Measurements from ENCODE around the gene TCERG1L.

Gene TCERG1L

DNA sequence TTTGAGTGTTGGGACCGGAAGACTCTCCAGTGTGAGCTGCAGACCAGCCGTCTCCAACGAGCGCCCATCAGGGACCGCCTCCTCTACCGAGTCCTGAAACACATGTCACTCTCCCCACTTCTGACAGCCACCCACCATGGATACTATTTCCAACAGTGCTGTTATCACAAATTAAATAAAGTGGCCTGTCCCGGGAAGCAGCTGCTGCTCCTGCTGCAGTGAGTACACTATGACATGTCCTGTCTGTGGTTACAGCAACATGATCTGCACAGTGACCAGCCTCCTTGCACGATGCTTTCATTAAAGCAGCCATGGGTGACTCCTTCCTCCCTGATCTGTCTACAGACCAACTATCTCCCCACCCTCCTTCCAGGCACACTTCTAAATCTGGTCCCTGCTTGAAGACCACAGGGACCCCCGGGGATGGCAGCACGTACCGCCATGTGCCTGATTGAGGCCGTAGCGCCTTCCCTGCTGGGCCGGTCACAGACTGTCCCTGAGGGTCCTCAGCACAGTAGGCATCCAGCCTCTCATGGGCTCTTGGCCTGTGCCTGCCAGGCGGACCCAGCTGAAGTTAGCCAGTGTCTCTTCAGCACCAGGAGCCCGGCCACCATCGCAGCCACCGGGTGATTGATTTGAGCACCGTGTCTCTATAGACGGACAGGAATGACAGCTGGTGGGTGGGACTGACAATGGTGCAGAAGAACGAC is 58.8 kb downstream of the TCERG1L start:
- TF ChIP-seq, protein P1, sequence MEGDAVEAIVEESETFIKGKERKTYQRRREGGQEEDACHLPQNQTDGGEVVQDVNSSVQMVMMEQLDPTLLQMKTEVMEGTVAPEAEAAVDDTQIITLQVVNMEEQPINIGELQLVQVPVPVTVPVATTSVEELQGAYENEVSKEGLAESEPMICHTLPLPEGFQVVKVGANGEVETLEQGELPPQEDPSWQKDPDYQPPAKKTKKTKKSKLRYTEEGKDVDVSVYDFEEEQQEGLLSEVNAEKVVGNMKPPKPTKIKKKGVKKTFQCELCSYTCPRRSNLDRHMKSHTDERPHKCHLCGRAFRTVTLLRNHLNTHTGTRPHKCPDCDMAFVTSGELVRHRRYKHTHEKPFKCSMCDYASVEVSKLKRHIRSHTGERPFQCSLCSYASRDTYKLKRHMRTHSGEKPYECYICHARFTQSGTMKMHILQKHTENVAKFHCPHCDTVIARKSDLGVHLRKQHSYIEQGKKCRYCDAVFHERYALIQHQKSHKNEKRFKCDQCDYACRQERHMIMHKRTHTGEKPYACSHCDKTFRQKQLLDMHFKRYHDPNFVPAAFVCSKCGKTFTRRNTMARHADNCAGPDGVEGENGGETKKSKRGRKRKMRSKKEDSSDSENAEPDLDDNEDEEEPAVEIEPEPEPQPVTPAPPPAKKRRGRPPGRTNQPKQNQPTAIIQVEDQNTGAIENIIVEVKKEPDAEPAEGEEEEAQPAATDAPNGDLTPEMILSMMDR (IDR thresholded peaks at IDR 0.05; ENCODE audit: low read depth, low read length) = no peak
- in situ Hi-C loops (cut with HindIII; ENCODE audit: low sequenced_read_pairs) = no loop called here
- no peak for DNase-seq (ENCODE audit: low read depth, low spot score)
- no peak overlapping the region for H3K4me3 ChIP-seq (ENCODE audit: low read depth, low read length)

DNA sequence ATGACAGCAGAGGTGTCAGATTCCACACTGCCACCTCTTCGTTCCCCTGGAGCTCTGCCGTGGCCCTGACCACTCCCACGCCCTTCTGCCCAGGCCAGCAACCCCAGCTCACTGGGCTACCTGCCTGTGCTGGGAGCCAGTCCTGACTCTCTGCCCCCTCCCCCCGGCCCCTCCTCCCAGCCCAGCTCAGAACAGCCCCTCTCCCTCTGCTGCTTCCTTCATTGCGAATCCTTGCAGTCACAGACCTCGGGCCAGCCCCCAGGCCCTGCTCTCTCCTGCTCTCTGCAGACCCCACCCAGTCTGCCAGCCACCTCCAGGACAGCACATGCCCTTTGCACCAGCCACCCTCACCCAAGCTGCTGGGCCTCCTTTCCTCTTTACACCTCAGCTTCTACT is 60.4 kb downstream of the TCERG1L start:
- in situ Hi-C loops (cut with HindIII; ENCODE audit: low sequenced_read_pairs) = no loop called here
- TF ChIP-seq, protein P1 (IDR thresholded peaks at IDR 0.05; ENCODE audit: low read depth, low read length) = no peak
- DNase-seq (ENCODE audit: low read depth, low spot score) = no peak

DNA sequence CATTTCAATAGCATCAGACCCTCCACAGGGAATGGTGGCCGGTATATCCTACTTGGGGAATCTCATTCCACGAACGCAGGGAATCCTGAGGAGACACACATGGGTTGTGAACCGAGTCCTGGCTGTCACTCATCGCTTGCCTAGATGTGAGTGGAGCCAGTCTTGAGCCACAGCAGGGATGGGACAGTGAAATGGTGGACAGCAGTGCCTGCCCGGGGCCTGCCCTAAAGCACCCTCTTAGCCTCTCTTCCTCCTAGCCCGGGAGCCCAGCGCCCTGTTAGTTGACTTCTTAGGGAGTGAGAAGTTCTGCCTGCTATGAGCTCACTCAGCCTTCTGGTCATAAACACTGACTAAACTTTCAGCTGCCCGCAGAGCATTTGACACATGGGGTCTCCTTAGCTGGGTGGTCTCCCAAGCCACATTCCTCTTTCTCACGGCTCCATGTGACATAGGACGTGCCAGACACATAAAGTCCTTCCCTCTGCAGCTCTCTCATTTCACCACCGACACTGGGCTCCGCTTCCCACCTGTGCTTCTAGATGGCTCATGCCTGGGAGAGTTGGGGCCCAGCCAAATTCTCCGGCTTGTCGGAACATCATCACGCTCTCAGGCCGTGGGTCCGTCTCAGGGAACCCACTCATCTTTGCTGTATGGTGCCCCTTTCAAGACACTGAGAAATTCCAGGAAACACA is 60.9 kb downstream of the TCERG1L start:
- TF ChIP-seq, protein P1 (IDR thresholded peaks at IDR 0.05; ENCODE audit: low read depth, low read length) = no peak
- in situ Hi-C loops (cut with HindIII; ENCODE audit: low sequenced_read_pairs) = no loop called here
- DNase-seq (ENCODE audit: low read depth, low spot score) = no peak
- no peak overlapping the region for H3K4me3 ChIP-seq (ENCODE audit: low read depth, low read length)

More for the DNA sequence above, 60.4 kb downstream of the TCERG1L start:
- H3K4me3 ChIP-seq (ENCODE audit: low read depth, low read length) = no peak overlapping the region

DNA sequence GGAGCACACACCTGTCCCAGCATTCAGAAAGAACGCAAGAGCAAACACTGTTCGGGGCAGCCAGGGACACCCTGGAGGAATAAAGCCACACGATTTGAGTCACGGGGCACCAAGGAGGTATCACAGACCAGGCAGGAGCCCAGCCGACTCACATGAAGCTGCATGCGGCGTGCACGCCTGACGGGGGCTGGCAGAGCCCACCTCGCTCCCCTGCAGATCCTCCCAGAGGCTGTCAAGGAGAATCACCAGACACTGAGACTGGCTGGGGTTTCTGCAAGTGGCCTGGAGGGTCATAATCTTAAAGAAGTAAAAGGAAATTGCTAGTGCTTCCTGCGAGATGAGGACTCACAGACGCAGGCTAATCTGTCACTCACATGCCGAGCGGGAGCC is 61.6 kb downstream of the TCERG1L start:
- TF ChIP-seq, protein P1 (IDR thresholded peaks at IDR 0.05; ENCODE audit: low read depth, low read length) = no peak
- no peak overlapping the region for H3K4me3 ChIP-seq (ENCODE audit: low read depth, low read length)
- in situ Hi-C loops (cut with HindIII; ENCODE audit: low sequenced_read_pairs) = no loop called here
- no peak for DNase-seq (ENCODE audit: low read depth, low spot score)

DNA sequence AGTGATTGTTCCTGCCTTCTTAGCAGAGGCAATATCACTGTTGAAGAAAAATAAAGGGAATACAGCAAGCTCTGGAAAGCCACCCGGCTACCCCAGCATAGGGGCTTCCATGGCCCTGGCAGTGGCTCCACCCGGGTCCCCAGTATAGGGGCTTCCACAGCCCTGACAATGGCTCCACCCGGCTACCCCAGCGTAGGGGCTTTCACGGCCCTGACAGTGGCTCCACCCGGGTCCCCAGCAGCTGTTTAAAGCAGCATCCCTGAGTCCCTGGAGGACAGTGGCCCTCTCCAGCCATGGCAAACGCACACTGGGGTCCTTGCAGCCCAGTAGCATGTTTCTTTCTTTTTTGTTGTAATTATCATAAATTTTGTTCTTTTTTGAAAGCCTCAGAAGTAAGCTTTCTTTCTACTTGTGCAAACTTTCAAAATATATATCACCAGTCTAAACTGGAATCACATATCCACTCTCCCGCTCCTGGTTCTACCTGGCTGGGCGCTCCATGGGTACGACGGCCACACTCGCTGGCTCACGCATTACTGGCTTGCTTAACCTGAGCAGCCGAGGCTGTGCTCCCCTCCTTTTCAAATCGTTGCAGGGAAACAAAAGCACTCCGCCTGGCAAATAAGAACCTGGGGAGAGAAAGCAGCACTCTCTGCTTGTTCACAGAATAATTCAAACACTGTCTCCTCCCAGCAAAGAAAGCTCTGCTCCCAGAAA is 62.1 kb downstream of the TCERG1L start:
- DNase-seq (ENCODE audit: low read depth, low spot score) = no peak
- in situ Hi-C loops (cut with HindIII; ENCODE audit: low sequenced_read_pairs) = no loop called here
- H3K4me3 ChIP-seq (ENCODE audit: low read depth, low read length) = no peak overlapping the region
- TF ChIP-seq, protein P1 (IDR thresholded peaks at IDR 0.05; ENCODE audit: low read depth, low read length) = no peak

DNA sequence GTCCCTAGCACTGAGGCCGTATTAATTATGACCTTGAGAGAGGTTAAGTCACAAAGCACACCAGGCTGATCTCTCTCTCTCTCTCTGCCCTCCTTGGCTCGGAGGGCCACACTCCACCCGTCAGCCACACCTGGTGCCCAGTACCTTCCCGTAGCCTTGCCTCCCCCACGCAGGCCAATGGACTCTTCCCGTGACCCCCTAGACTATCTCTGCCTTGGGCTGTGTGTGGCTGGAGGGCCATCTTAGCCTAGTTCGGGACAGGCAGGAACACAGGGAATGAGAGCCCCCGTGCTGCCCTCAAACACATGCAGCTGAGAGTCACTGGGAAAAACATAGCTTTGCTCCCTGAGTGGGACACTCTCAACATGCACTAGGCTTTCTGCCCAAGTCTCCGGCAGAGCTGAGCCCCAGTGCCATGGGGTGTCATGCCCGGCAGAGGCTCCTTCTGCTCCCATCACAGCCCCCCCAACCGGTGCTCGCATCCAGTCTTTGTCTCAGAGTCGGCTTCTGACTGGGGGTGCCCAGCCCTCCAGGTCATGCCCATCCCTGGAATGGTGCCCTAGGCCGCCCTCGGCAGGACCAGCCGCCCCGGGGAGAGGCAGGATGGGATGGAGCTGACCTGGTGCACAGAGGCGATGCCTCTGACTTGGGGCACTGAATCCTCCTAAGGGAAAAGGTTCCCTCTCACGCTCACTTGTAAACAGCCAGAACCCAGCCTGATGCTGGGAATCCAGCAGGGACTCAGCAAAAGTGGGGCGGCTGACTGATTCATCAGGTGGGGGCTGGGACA is 63.0 kb downstream of the TCERG1L start:
- in situ Hi-C loops (cut with HindIII; ENCODE audit: low sequenced_read_pairs) = no loop called here
- H3K4me3 ChIP-seq (ENCODE audit: low read depth, low read length) = no peak overlapping the region
- DNase-seq (ENCODE audit: low read depth, low spot score) = no peak
- TF ChIP-seq, protein P1 (IDR thresholded peaks at IDR 0.05; ENCODE audit: low read depth, low read length) = no peak
